GM20000 (cell line): Measurements from ENCODE around the gene DLAT.

Source experiments
- DNase-seq: peaks from one replicate; pipeline ENCODE4 v3.0.0; 2012; ENCODE audit warnings: low spot score
- TF ChIP-seq, protein P1 (sequence below): IDR thresholded peaks from 2 replicates; pipeline ENCODE4 v1.5.1; 2012; ENCODE audit warnings: mild to moderate bottlenecking, control low read depth; ENCODE audit errors: extremely low read depth, missing control alignments

DLAT gene

GRCh38 chr11:112012874-112013273 is 12.3 kb upstream of the DLAT start:
- no peak for DNase-seq
- TF ChIP-seq, protein P1, sequence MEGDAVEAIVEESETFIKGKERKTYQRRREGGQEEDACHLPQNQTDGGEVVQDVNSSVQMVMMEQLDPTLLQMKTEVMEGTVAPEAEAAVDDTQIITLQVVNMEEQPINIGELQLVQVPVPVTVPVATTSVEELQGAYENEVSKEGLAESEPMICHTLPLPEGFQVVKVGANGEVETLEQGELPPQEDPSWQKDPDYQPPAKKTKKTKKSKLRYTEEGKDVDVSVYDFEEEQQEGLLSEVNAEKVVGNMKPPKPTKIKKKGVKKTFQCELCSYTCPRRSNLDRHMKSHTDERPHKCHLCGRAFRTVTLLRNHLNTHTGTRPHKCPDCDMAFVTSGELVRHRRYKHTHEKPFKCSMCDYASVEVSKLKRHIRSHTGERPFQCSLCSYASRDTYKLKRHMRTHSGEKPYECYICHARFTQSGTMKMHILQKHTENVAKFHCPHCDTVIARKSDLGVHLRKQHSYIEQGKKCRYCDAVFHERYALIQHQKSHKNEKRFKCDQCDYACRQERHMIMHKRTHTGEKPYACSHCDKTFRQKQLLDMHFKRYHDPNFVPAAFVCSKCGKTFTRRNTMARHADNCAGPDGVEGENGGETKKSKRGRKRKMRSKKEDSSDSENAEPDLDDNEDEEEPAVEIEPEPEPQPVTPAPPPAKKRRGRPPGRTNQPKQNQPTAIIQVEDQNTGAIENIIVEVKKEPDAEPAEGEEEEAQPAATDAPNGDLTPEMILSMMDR = no peak

- no peak for DNase-seq
- TF ChIP-seq, protein P1 = no peak
Observed at GRCh38 chr11:112013497-112014164, 11.6 kb upstream of the DLAT start.

DNA sequence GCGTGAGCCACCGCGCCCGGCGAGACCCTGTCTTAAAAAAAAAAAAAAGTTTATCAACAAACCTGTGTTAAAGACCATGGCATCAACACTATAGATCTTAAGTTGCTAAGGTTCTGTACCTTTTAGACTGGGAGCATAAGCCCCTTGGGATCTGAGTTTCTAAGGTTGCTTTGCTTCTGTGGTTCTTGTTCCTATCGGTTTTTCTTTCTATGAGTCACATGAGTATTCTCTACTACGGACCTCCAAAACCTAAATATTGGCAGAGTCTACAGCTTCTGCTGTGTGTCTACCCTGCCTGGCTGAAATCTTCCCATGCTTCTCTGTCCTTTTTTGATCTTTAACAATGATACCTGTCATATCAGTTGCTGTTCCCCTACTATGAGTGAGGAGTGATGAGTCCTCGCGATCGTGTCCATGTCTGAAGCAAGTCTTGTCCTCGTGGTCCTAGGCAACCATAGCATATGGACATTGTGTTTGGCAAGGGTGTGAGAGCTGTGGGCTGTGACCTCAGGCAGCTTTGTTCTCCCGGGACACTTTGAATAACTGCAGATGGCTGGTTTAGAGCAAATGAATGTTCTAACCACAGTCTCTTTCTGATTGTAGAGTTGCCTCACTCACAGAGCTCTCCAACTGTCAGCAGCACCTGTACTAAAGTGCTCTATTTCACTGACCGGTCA is 9.0 kb upstream of the DLAT start:
- TF ChIP-seq, protein P1 = no peak
- peak; percentile 50 for DNase-seq

- TF ChIP-seq, protein P1 = no peak
- no peak for DNase-seq
Observed at GRCh38 chr11:112016765-112017376, 8.3 kb upstream of the DLAT start.

DNA sequence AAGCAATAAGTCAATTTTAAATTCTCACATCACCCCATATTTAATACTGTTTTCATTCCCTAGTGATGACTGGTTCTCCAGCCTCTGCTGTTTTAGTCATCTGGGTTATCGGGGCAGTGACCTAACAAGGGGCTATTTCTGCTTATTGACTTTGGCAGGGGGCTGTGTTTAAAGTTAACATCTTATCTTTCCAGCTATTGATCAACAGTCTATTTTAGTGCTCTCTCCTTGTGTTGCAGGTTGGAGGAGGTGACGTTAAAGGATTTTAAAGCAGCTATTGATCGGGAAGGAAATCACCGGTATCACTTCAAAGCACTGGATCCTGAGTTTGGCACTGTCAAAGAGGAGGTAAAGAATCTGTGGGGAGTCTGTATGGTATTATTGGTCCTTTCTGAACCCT is 7.7 kb upstream of the DLAT start:
- TF ChIP-seq, protein P1 = no peak
- no peak for DNase-seq

- no peak for DNase-seq
- TF ChIP-seq, protein P1 = no peak
Observed at GRCh38 chr11:112019066-112019465, 6.1 kb upstream of the DLAT start.

DNA sequence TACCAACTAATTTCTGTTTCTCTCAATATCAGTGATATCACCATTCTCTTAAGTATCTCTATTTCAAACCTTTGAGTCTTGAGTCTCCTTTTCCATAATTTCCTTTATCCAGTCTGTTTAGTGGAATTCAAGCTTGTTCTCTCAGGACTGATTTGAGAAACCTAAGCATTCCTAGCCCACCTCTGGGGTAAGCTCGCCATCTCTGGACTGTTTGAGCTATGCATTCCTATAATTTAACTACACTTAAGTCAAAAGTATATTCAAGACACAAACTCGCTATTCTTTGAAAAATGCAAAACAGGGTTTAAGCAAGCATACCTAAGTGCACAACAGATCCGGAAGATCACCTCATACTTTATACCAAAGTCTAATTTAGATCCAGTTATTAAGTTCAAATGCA is 2.1 kb upstream of the DLAT start:
- DNase-seq = no peak

More for the DNA sequence above, 2.1 kb upstream of the DLAT start:
- TF ChIP-seq, protein P1 = no peak
